Measurements from ENCODE around the gene CDH11.

The CDH11 gene

GRCh38 chr16:65032387-65032786, 89.5 kb downstream of the CDH11 start:
- DNase-seq, result peak; percentile 29

- peak; percentile 45 for DNase-seq
Observed at GRCh38 chr16:65024767-65025178, 97.1 kb downstream of the CDH11 start.

GRCh38 chr16:65023802-65024201, 98.1 kb downstream of the CDH11 start:
- no peak for DNase-seq

- no peak for DNase-seq
Observed at GRCh38 chr16:65021852-65022595, 99.8 kb downstream of the CDH11 start.

- no peak for DNase-seq
Observed at GRCh38 chr16:65016754-65017153, 105.1 kb downstream of the CDH11 start.

- no peak for DNase-seq
Observed at GRCh38 chr16:65015599-65015998, 106.3 kb downstream of the CDH11 start.

- DNase-seq, result peak; percentile 76
Observed at GRCh38 chr16:65012357-65012756, 109.5 kb downstream of the CDH11 start.

- DNase-seq, result no peak
Observed at GRCh38 chr16:65010125-65010524, 111.7 kb downstream of the CDH11 start.

- DNase-seq, result no peak
Observed at GRCh38 chr16:65005696-65006095, 116.2 kb downstream of the CDH11 start.

GRCh38 chr16:65004570-65004969, 117.3 kb downstream of the CDH11 start:
- no peak for DNase-seq

GRCh38 chr16:65003621-65004020, 118.2 kb downstream of the CDH11 start:
- no peak for DNase-seq

GRCh38 chr16:65002265-65002664, 119.6 kb downstream of the CDH11 start:
- DNase-seq, result peak; percentile 96

GRCh38 chr16:65000654-65001053, 121.2 kb downstream of the CDH11 start:
- DNase-seq, result no peak

GRCh38 chr16:64997751-64998150, 124.1 kb downstream of the CDH11 start:
- DNase-seq, result no peak

- DNase-seq, result no peak
Observed at GRCh38 chr16:64997121-64997520, 124.7 kb downstream of the CDH11 start.

GRCh38 chr16:64996641-64997040, 125.2 kb downstream of the CDH11 start:
- DNase-seq, result no peak

GRCh38 chr16:64993464-64993863, 128.4 kb downstream of the CDH11 start:
- no peak for DNase-seq

- DNase-seq, result no peak
Observed at GRCh38 chr16:64991001-64991400, 130.9 kb downstream of the CDH11 start.

GRCh38 chr16:64990101-64990500, 131.8 kb downstream of the CDH11 start:
- DNase-seq, result no peak

GRCh38 chr16:64989050-64989449, 132.8 kb downstream of the CDH11 start:
- DNase-seq, result no peak

GRCh38 chr16:64983963-64984362, 137.9 kb downstream of the CDH11 start:
- DNase-seq, result peak; percentile 96

GRCh38 chr16:64983231-64983630, 138.6 kb downstream of the CDH11 start:
- DNase-seq, result no peak

- DNase-seq, result peak; percentile 31
Observed at GRCh38 chr16:64982581-64982980, 139.3 kb downstream of the CDH11 start.

- no peak for DNase-seq
Observed at GRCh38 chr16:64981568-64982281, 140.1 kb downstream of the CDH11 start.

Data from fibroblast of skin of scalp (primary cell).